Right lobe of liver (tissue), 6 donors: ENCODE measurements around the gene KISS1R. TPM values are rescaled to one million over a fixed set of nuclear protein-coding genes. Genes with fewer than 3 reads are reported as not detected.

ENCODE experiments used
- ATAC-seq, 4 donors: fragments of 200-7000 bp; cut with Tn5 transposase; one replicate each; pipeline ENCODE4 v1.9.1; 2020; ENCODE audit warnings: mild to moderate bottlenecking in 4 of 4, moderate library complexity in 4 of 4
- DNase-seq, 3 donors: peaks; one replicate each; pipeline ENCODE4 v3.0.0-alpha.2; 2020
- H3K27ac ChIP-seq, 3 donors: fragments of 200-600 bp; one replicate each; pipeline ENCODE4 v1.8.0; 2022
- H3K27me3 ChIP-seq, 2 donors: fragments of 200-600 bp; one replicate each; pipeline ENCODE4 v1.8.0; 2022
- H3K36me3 ChIP-seq, 4 donors: fragments of 200-600 bp; sonication (generic) in 1 of 4; one replicate each; pipeline versions ENCODE4 v1.5.1 to v1.8.0; 2017 to 2022; ENCODE audit warnings: control low read depth in 1 of 4
- H3K4me1 ChIP-seq, 4 donors: fragments of 200-600 bp; sonication (generic) in 1 of 4; one replicate each; pipeline versions ENCODE4 v1.5.1 to v1.8.0; 2017 to 2022; ENCODE audit warnings: control low read depth in 1 of 4
- H3K4me3 ChIP-seq, 3 donors: fragments of 200-600 bp; one replicate each; pipeline ENCODE4 v1.8.0; 2022
- H3K9me3 ChIP-seq, 4 donors: fragments of 200-600 bp; sonication (generic) in 1 of 4; one replicate each; pipeline versions ENCODE4 v1.5.1 to v1.8.0; 2017 to 2022; ENCODE audit warnings: control low read depth in 1 of 4
- POLR2A ChIP-seq: fragments of 450-650 bp; IDR thresholded peaks from one replicate; pipeline ENCODE4 v1.6.1; 2017; ENCODE audit warnings: antibody characterized with exemption, mild to moderate bottlenecking
- WGBS: methylation state at CpG from one replicate; pipeline ENCODE4 v1.1.6; 2018; ENCODE audit warnings: low coverage, low lambda C conversion rate; ENCODE audit not compliant: insufficient coverage; ENCODE audit errors: missing lambda C conversion rate; 5-methylcytosine and 5-hydroxymethylcytosine counted together
- intact Hi-C, 2 donors: fragments of 100-400 bp; cut with DNase I; formaldehyde crosslinking; loops; one replicate each; pipeline versions ENCODE4 v1.11.2 to v1.14.1; 2022
- total RNA-seq, 6 experiments: library from RNA; depleted of rRNA in 2 of 6; stranded (reverse); fragments of >200 nt in 2 of 6; fragmentation: NEBNext Ultra II Directional in 3 of 6; extraction: Animal tissue kit (Norgen Biotek cat#: 25700) in 3 of 6; gene quantifications; one replicate each; pipeline versions ENCODE4 v1.1.0 to v1.2.4, GENCODE V29; 2016 to 2023
- TF ChIP-seq, protein P1 (sequence below), 4 donors: fragments of 200-600 bp in 3 of 4; fragments of 450-650 bp in 1 of 4; IDR thresholded peaks; one replicate each; pipeline versions ENCODE4 v1.5.1 to v1.8.0; 2016 to 2022; ENCODE audit warnings: antibody characterized with exemption in 4 of 4, mild to moderate bottlenecking in 2 of 4
- donor health status: DM: no; HTN: yes; CAD: no.
- donor health status: DM: no; HTN: no; CAD: no.
- donor health status: DM: no; HTN: no; CAD: no.
- donor health status: DM: no; HTN: yes; CAD: no.
- donor health status: DM: no; HTN: yes; CAD: no.

The KISS1R gene
- total RNA-seq, 6 experiments from 2014 or later, result 0.47 TPM; not detected in 5

DNA sequence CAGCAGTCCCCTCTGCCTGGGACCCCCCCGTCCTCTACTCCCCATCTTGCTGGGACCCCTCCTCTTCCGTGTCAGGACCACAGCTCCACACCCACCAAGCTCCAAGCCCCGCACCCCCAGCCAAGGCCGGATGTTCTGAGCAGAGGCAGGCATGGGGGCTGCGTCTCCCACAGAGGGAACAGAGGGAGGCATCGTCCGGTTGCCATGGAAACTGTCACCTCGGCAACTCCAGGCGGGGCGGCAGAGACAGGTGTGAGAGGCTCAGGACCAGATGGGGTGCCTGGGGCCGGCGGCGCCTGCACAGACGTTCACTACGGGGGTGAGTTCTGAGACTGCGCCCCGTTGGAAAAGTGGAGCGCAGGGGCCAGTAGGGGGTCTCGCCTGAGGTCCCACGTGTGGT is 18.5 kb upstream of the KISS1R start:
- Histone ChIP-seq H3K9me3 (no peaks in the 10 kb centered on the region), H3K27ac (no peak overlapping the region), H3K36me3 (peaks cover 0 to 6% (median 0%) of the 10 kb centered on the region in 4 donors), H3K4me3 (no peak overlapping the region), H3K4me1 (peaks cover 0 to 11% (median 0%) of the 10 kb centered on the region in 4 donors), H3K27me3 (no peaks in the 10 kb centered on the region)
- TF ChIP-seq, protein P1, sequence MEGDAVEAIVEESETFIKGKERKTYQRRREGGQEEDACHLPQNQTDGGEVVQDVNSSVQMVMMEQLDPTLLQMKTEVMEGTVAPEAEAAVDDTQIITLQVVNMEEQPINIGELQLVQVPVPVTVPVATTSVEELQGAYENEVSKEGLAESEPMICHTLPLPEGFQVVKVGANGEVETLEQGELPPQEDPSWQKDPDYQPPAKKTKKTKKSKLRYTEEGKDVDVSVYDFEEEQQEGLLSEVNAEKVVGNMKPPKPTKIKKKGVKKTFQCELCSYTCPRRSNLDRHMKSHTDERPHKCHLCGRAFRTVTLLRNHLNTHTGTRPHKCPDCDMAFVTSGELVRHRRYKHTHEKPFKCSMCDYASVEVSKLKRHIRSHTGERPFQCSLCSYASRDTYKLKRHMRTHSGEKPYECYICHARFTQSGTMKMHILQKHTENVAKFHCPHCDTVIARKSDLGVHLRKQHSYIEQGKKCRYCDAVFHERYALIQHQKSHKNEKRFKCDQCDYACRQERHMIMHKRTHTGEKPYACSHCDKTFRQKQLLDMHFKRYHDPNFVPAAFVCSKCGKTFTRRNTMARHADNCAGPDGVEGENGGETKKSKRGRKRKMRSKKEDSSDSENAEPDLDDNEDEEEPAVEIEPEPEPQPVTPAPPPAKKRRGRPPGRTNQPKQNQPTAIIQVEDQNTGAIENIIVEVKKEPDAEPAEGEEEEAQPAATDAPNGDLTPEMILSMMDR (IDR thresholded peaks at IDR 0.05), result no peak
- no peak for TF ChIP-seq POLR2A
- no peak for DNase-seq
- 94% methylated on average over 2 of the region's 20 CpGs for WGBS
- no peak for ATAC-seq
- intact Hi-C loops, result no loop called here

DNA sequence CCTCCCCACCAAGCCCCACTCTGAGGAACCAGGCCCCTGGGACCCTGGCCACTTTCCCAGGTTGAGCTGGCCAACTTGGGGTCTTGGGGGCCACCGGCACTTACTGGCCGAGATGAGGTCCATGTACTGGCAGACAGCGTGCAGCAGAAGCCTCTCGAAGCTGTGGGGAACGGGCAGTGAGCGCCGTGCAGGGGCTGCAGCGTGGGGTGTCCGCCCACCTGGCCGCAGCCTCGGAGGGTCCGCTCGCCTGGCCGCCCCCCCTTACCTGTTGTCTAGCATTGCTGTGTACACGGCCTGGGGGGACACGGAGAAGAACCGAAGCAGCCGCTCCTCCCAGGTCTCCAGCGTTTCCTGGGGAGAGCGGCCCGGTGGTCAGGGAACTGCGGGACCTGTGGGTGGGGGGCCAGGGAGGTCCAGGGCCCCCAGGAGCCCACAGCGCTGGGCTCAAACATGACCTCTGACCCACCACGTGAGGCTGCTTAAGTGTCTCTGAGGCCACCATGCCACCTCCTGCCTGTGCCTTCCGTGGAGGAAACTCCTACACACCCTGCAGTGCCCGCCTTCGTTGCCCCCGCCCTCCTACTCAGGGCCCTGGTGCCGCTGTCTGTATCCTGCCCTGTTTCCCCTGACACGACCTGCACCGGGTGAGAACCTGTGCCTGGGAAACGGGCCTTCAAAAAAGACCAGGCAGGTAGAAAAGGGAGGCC is 17.6 kb upstream of the KISS1R start:
- 92% methylated on average over 9 of the region's 32 CpGs for WGBS
- Histone ChIP-seq H3K36me3 (peaks cover 0 to 6% (median 0%) of the 10 kb centered on the region in 4 donors), H3K27ac (no peak overlapping the region), H3K27me3 (no peaks in the 10 kb centered on the region), H3K4me1 (peaks cover 0 to 11% (median 0%) of the 10 kb centered on the region in 4 donors), H3K9me3 (no peaks in the 10 kb centered on the region), H3K4me3 (no peak overlapping the region)
- intact Hi-C loops, result no loop called here
- DNase-seq (no peak), ATAC-seq (no peak)
- TF ChIP-seq, protein P1 (IDR thresholded peaks at IDR 0.05), result no peak
- no peak for TF ChIP-seq POLR2A

DNA sequence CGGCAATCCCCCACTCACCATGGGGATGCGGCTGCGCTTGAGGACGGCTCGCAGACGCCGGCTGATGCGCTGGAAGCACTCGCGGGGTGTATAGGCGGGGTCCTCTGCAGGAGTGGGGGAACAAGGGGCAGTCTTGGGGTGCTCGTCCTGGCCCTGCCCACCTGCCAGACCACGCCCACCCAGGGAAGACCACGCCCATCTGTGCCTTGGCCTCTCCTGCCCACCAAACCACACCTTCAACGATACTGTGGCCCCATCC is 17.2 kb upstream of the KISS1R start:
- DNase-seq, result no peak
- Histone ChIP-seq H3K36me3 (peaks cover 0 to 6% (median 0%) of the 10 kb centered on the region in 4 donors), H3K27me3 (no peaks in the 10 kb centered on the region), H3K9me3 (no peaks in the 10 kb centered on the region), H3K4me3 (no peak overlapping the region), H3K27ac (no peak overlapping the region), H3K4me1 (peaks cover 0 to 11% (median 0%) of the 10 kb centered on the region in 4 donors)
- ATAC-seq, result no peak
- 82% methylated on average over 3 of the region's 15 CpGs for WGBS
- intact Hi-C loops, result no loop called here
- TF ChIP-seq, protein P1 (IDR thresholded peaks at IDR 0.05), result no peak
- TF ChIP-seq POLR2A, result no peak

DNA sequence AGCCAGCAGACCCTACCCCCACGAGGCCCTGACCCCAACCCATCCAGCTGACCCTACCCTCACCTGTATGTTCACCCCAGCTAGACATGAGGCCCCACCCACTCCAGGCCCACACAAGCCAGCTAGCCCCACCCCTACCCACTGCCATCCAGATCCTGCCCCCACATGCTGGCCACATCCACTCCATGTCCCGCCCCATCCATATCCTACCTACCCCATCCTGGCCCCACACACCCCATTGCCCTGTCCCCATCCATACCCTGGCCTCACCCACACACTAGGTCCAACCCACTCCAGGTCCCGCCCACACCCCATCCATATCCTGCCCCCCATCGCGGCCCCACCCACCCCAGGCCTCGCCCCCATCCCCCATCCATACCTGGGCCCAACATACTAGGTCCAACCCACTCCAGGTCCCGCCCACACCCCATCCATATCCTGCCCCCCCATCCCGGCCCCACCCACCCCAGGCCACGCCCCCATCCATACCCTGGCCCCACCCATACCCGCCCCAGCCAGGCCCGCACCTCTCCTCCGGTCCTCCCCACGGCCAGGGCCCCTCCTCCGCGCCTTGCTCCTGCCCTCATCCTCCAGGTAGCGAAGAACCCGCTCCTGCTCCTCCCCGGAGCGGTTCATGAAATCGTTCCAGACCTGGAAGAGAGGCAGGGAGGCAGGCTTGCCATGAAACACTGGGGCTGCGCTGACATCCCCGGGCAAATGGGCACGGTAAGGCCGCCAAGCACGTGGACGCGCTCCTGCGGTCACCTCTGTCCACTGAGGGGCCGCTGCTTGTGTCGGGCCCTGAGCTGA is 16.6 kb upstream of the KISS1R start:
- no peak overlapping the region for H3K27ac ChIP-seq
- no peaks in the 10 kb centered on the region for H3K9me3 ChIP-seq
- 81% methylated on average over 24 of the region's 30 CpGs for WGBS
- intact Hi-C loops, result no loop called here
- no peak for DNase-seq
- no peak overlapping the region for H3K4me3 ChIP-seq
- peaks cover 0 to 11% (median 0%) of the 10 kb centered on the region in 4 donors for H3K4me1 ChIP-seq
- no peaks in the 10 kb centered on the region for H3K27me3 ChIP-seq
- peak in 2 of 4 donors; percentile 9 to 15 for ATAC-seq
- peaks cover 0 to 6% (median 0%) of the 10 kb centered on the region in 4 donors for H3K36me3 ChIP-seq
- TF ChIP-seq POLR2A, result no peak
- TF ChIP-seq, protein P1 (IDR thresholded peaks at IDR 0.05), result no peak
